NCI-H69 (cell line): ENCODE data around the gene MTHFSD.
"Not testable (repeated sequence)": the region's sequence is repeated elsewhere in the genome, so short reads cannot be mapped to it uniquely, and the experiment has no call there.

Experiments
- DNase-seq: peaks from one replicate; lab custom pipeline; 2025; lab: John Stamatoyannopoulos, UW

Gene MTHFSD, protein sequence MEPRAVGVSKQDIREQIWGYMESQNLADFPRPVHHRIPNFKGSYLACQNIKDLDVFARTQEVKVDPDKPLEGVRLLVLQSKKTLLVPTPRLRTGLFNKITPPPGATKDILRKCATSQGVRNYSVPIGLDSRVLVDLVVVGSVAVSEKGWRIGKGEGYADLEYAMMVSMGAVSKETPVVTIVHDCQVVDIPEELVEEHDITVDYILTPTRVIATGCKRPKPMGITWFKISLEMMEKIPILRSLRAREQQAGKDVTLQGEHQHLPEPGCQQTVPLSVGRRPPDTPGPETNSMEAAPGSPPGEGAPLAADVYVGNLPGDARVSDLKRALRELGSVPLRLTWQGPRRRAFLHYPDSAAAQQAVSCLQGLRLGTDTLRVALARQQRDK

DNA sequence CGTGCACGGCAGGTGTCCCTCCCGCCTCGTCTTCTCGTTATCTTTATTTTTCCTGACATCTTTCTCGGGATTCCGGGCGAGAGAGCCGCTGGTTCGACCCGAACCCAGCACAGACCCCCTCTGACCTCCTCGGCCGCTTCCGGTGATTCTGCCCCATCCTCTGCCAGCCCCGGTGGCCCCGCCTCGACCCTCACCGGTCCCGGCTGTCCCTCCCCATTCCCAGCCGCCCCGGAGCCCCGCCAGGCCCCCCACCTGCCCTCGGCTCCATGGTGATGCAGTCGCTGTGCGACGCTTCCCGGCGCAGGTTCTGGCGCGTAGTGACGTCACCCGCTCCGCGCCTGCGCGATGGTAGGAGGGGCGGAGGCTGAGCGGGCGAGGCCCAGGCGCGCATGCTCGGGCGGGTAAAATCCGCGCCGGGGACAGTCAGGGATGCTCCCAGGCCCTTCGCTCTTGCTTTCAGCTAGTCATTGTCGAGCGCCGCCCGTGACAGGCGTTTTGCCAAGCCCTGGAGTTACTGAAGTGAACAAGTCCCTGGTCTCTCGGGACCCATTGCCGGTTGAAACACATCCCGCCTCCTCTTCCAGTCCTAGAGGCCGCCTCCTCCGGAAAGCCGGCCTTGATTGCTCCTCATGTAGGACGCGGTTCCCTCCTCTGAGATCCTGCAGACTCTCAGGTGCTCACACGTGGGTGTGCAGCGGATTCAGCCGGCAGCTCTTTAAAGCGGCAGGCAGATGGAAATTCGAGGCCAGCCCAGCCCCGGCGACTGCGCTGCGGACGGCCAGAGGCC is at the start of gene MTHFSD:
Gene MTHFSD (minus strand): TSS at position 319 of the 787 bp plus-strand sequence. CDS start 51 bp downstream, at position 268.
- peak; percentile 87 for DNase-seq

DNA sequence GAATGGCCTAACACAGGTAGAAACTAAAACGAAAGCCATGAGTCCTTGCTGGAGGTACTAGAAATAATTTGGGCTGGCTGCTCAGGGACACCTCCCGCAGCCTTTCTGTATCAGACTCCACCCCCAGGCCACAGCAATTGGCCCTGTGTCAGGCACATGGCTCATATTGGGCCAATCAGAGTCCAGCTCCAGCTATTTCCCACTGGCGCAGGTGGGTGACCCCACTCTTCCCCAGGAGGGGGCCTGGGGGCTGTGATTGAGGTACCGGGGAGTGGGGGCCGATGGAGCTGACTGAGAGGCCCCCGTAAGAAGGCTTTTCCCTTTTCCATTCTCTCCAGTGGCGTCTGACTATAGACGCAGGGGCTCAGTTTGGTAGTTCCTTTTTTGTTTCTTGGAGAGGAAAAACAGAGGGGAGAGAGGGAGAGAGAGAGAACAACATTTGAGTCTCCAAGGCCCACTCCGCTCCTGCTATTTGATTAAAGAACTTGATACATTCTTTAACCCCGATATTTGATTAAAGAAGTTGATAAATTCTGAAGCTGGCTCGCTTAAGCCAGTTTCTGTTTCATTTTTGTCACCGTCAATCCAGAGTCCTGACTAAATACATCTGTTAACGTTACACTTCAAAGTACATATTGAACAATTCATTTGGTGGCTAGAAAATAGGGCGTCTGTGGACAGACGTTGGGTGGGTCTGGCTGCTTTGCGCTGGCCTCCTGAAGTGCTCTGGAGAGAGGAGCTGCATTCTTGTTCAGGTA is 49.6 kb upstream of the MTHFSD start:
- no peak for DNase-seq

DNA sequence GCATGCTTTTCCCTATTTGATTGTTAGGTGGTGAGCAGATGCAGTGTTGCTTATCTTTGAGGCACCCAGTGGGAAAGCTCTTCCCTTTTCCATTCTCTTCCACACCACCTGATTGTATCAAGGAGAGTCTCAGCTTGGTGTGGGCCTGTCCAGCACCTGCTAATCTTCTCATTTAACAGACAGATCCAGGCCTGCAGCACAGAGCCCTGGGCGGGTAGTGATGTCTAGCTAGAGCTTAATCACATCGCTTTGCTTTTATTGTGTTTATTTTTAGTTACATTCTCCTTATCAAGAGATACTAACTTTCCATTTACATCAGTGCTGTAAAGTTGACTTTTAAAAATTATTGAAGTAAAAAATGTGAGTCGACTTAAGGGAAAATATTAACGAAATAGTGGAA is 47.5 kb upstream of the MTHFSD start:
- no peak for DNase-seq

DNA sequence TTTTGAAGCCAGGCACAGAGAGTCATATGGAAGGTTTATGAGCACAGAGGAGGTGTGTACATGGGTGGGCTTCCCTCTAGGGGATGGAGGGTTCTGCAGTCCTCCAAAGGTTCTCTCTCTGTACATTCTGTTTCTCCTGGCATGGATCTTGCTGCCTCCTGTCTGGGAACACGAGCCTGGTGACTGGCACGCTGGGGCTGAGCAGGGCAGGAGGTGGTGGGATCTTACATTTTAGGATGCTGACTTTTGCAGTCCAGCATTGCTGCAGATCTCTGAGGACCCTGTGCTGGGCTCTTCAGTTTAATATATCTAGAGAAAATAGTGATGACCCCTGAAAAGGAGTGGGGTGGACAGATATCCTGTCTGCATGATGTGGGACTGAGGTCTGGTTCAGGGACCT is 46.3 kb upstream of the MTHFSD start:
- DNase-seq = no peak

DNA sequence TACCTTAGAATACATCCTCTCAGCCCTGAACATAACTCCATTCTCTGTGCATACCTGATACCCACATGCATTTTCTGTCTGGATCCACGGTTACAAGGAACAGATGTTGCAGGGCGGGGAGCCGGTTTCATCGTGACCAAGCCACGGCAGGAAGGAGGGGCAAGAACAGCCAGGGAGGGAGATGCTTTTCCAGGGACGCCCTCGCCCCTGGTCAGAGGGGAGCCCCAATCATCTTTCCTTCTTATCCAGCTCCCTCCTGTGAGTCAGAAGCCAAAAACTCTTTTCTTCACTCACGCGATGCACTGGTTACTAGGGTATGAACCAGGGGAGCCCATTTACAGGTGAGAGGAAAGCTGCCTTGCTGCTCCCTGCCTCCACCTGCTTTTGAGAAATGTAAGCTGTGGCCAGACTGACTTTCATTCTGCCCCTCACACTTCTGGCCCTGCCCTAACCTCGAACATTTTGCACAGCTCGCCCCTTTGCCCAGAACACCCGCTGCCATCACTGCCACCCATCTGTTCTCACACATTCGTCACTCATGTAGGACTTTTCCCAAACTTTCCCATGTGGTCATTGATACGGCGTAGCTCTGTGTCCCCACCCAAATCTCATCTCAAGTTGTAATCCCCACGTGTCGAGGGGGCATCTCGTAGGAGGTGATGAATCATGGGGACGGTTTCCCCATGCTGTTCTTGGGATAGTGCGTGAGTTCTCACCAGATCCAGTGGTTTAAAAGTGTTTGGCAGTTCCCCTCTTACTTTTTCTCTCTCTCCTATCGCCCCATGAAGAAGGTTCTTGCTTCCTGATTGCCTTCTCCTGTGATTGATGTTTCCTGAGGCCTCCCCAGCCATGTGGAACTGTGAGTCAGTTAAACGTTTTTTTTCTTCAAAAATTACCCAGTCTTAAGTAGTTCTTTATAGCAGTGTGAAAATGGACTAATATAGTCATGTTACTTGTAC is 43.9 kb upstream of the MTHFSD start:
- no peak for DNase-seq

DNA sequence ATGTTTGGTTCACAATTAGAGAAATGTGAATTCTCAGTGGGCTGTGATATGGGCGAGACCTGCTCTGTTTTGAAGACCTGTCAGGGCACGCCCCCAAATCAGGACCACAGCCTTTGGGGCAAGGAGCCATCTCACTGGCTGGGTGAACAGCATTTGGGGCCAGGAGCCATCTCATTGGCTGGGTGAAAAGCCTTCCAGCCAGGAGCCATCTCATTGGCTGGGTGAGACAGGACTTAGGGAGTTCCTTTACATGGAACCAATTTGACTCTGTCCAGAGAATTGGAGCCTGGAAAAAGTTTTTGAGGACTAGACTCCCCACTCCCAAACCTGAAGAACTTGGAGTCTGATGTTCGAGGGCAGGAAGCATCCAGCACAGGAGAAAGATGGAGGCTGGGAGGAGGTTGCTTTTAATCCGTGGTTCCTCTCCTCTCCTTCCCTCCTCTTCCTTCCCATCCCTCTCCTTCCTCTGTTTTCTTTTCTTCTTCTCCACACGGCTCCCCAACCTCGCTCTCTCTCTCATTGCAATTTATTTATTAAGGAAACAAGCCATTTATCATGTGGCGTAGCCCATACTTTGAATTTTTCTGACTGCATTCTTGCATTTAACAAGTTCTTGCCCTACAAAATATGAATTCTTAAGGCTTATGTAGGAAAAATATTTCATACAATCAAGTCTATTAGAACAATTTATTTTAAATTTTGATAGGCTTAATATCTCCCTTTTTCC is 43.0 kb upstream of the MTHFSD start:
- no peak for DNase-seq

DNA sequence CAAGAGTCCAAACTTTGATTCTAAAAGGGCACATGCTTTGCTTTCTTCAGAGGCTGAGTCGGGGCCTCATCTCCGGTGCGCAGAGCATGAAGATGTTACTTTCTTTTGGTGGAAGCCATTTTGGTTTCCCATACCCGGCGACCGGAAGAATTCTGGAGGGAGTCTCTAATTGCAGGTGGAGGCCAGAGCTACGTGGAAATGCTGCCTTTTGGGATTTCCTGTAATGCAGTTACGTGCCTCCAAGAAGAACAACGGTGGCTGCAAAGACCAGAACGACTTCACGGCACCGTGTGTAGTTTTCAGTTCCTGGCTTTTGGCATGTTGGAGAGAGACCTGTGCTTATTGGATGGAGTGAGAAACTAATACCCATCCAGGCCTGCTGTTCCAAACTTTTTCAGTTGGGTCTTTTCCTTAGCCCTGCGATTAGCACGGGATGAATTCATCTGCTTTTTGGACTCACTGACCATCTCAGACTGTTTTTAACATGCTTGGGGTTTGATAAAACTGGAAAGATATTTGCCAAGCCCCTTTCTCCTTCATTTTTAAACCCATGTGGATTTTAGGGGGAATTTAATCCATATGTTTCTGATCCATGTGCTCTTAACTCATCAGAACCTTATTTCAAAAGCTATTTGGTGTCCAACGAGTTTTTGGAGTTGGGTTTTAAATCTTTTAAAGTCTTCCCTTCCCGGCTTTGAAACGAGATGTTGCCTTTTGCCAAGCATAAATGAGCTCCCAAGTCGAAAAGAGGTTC is 42.3 kb upstream of the MTHFSD start:
- DNase-seq = no peak

DNA sequence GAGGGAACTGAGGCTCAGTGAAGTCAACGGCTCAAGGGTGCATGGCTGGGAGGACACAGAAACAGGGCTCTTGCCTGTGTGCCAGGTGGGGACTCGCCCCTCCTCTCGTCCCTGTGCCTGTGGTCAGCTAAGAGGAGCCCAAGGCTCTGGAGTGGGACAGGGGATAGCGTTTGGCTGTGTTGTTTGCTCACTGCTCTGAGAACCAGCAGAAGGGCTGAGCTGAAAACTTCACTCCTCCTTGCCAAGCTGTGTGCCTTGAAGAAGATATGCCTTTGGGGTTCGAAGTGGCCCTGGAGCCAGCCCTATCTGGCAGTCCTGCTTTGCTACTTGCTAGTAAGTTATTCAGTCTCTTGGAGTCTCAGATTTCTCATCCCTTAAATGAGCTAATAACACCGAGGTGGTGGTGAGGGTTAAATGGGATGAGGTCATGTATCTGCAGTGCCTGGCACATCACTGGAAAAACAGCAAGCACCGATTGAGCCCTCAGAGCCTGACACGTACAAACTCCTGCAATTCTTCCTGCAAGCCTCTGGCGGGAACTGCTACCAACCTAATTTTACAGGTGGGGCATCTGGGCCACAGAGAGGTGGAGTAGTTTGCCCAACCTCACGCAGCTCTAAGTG is 41.1 kb upstream of the MTHFSD start:
- DNase-seq = no peak

DNA sequence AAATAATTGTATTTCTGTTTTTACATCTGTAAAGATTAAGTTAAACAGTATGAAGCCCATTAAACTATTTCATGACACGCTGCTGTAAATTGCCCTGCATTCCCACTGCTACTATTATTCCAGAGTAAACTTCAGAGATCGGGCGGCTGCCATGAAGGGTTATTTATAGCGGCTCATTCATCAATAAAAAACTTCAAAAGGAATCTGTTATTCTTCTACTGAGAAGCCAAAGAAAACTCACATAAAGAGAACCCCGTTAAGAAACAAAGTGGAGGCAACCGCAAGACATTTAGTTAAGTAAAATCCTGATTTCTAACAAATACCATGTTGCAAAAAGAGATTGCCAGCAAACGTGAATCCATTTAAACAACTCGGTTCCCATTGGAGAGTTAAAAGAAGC is 39.7 kb upstream of the MTHFSD start:
- no peak for DNase-seq

DNA sequence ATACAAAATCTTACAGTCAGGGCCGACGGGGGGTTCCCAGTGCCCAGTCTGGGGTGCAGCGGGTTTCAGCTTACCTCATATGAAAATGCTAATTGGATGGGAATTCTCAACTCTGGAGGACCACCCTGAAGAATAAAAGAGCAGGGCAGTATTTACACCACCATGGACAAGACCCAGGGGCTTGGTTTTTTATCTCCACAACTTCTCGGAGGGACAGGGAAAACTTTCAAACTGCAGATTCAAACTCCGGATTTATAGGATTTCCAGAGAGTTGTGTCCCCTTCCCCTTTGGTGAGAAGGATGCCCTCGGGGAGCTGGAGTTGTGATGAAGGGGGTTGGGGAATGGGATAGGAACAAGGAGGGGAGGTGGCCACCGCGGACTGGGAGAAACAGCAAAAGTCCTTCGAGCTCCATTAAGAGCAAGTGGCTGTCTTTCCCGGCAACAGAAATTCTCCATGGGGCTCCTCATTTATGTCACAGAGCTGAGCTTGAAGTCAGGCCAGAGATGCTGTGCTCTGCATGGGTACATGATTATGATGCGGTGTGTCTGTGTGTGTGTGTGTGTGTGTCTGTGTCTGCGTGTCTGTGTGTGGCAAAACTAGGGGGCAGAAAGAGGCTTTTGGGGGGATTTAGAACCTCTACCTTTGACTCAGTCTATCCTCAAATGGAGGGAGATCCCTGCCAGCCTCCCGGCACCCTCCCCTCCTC is 39.0 kb upstream of the MTHFSD start:
- DNase-seq = no peak

DNA sequence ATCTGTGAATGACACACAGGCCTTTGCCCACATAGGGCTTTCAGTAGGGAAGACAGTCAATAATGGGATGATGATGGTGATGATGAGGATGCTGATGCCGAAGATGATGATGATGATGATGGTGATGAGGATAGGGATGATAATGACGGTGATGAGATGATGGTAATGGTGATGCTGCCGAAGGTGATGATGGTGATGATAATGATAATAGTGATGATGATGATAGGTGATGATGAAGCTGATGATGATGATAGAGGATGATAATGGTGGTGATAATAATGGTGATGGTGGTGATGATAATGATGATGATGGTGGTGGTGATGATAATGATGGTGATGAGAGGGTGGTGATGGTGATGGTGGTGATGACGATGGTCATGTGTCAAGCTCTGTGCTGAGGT is 36.2 kb upstream of the MTHFSD start:
- no peak for DNase-seq

DNA sequence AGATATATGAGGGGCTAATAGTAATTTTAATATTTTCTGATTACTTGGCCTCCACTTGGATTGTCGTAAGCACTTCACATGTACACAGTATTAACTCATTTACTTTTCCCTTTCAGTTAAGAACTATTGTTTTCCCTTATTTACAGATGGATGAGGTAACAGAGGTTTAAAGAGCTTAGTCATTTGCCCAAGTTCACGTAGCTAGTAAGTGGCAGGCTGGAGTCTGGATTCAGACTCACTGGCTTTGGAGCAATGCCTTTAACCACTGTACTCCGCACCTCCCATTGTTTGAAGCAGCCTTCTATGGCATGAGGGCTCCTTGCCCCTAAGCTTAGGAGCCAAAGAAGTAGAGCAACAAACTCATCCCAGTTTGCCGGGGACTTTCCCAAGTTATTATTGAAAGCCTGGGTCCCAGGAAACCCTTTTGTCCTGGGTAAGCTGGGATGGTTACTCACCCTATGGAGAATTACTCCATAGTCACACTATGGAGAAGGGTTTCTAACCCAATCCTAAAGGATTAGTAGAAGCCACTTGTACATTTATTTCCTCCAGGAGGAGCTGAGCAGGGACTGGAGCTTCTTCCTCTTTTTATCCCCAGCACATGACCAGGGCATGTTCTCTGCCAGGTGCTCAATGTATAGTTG is 35.6 kb upstream of the MTHFSD start:
- no peak for DNase-seq

DNA sequence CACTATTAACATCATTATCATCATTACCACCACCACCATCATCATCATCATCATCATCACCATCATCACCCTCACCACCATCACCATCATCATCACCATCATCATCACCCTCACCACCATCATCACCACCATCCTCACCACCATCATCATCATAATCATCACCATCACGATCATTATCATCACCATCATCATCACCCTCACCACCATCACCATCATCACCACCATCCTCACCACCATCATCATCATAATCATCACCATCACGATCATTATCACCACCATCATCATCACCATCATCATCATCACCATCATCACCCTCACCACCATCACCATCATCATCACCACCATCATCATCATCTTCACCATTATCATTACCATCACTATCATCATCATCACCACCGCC is 32.9 kb upstream of the MTHFSD start:
- not testable (repeated sequence) for DNase-seq

DNA sequence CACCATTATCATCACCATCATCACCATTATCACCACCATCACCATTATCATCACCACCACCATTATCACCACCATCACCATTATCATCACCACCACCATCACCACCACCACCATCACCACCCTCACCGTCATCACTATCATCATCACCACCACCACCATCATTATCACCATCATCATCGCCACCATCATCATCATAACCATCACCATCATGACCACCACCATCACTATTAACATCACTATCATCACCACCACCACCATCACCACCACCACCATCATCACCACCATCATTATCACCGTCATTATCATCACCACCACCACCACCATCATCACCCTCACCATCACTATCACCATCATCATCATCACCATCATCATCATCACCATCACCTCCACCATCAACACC is 32.5 kb upstream of the MTHFSD start:
- DNase-seq = no peak

DNA sequence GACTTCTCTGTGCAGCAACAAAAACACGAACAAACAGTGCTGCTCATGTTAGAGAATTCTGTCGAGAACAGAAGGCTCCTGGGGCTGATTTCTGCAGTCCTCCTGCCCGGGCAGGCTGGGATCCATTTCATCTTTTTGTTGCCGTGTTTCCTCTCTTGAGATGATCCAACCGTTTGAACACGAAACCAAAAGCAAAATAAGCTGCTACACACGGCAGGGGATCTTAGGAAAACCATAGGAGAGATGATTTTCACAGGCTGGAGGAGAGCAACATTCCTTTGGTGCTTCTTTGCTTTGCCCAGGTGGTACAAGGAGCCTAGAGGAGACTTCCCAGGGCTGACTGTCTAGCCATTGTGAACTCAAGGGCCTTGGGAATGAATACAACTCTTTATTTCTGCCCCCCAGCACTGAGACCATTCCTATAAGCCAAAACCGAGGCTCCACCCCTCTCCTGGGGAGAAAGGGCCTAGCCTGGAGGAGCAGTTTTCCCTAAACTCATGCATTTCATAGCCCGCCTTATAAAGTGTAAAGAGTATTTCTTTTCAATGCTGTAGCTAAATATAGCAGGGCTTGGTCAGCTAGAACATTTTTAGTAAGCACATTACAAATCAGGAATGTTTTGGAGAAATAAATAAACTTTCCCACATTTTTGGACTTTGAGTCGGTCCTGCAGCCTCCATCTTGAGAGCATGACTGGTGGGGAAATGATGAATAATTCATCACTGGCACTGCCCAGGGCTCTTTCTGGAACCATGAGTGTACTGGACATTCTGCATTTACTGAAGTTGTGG is 31.0 kb upstream of the MTHFSD start:
- DNase-seq = no peak

DNA sequence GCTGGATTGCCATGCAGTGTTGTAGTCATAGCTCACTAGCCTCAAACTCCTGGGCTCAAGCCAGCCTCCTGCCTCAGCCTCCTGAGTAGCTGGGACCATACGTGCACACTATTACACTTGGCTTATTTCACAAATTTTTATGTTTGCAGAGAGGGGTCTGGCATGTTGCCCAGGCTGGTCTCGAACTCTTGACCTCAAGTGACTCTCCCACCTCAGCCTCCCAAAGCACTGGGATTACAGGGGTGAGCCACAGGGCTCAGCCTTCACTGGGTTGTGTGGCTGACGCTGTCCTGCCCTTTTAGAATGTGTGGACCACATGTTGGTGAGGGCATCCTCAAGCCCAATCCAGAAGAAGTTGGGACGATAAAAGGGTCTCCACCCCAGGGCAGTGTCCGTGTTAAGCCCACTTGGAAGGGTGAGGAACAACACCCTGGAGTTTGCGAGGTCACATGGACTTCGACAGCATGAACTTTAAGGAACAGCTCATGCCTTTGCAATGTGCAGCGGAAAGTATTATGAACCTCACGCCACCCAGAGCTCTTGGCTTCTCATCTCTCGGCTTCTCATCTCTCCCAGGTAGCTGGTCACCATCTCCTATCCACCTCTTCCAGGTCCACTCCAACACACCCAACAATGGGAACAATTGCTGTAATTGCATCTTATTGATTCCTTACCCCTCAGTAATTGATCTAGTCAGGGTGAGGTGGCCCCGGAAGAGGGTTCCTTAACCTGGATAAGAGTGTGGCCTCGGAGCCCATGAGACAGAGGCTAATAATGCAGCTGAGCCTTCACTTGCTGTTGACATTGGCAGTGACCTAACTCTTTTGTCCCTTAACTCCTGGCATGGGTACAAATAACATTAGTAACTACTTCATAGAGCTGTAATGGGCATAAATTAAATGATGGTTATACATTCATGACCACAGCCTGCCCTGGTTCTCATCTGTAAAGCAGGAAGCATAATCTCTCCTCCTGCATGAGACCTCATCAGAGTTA is 30.0 kb upstream of the MTHFSD start:
- DNase-seq = no peak
